Endothelial cell (in vitro differentiated cells): ENCODE data around the gene GATAD1. TPM values are rescaled to one million over a fixed set of nuclear protein-coding genes. Genes with fewer than 3 reads are reported as not detected.

Source experiments
- DNase-seq: peaks from one replicate; pipeline ENCODE4 v3.0.0; 2021; ENCODE audit warnings: low spot score
- H3K27ac Mint-ChIP-seq: one replicate; pipeline ENCODE4 v1.8.0; 2021; ENCODE audit warnings: mixed read lengths, inconsistent platforms; ENCODE audit not compliant: unreplicated experiment
- H3K27me3 Mint-ChIP-seq: one replicate; pipeline ENCODE4 v1.8.0; 2021; ENCODE audit warnings: mild to moderate bottlenecking, moderate library complexity, mixed read lengths, inconsistent platforms; ENCODE audit not compliant: unreplicated experiment
- H3K36me3 Mint-ChIP-seq: one replicate; pipeline ENCODE4 v1.8.0; 2021; ENCODE audit warnings: mild to moderate bottlenecking, low read depth, mixed read lengths, inconsistent platforms; ENCODE audit not compliant: unreplicated experiment
- H3K4me1 Mint-ChIP-seq: one replicate; pipeline ENCODE4 v1.8.0; 2021; ENCODE audit warnings: mild to moderate bottlenecking, mixed read lengths, inconsistent platforms; ENCODE audit not compliant: unreplicated experiment
- H3K4me3 Mint-ChIP-seq: one replicate; pipeline ENCODE4 v1.8.0; 2021; ENCODE audit warnings: mild to moderate bottlenecking, mixed read lengths, inconsistent platforms; ENCODE audit not compliant: unreplicated experiment
- H3K9me3 Mint-ChIP-seq: one replicate; pipeline ENCODE4 v1.8.0; 2021; ENCODE audit warnings: mixed read lengths, inconsistent platforms; ENCODE audit not compliant: unreplicated experiment
- total RNA-seq: library from RNA; stranded (reverse); fragmentation: NEBNext Ultra II Directional; extraction: Animal tissue kit (Norgen Biotek cat#: 25700); gene quantifications from one replicate; pipeline ENCODE4 v1.2.1, GENCODE V29; 2021; ENCODE audit not compliant: unreplicated experiment
- TF ChIP-seq, protein P1 (sequence below): fragments of 200-600 bp; sonication (generic); IDR thresholded peaks from one replicate; pipeline ENCODE4 v1.5.0; 2021; ENCODE audit warnings: antibody characterized with exemption; ENCODE audit not compliant: unreplicated experiment

Gene GATAD1
- total RNA-seq, 1 donor from 2014 or later: 22.7 TPM

GRCh38 chr7:92415225-92415624, 32.1 kb upstream of the GATAD1 start:
- no peak overlapping the region for H3K27ac Mint-ChIP-seq
- TF ChIP-seq, protein P1, sequence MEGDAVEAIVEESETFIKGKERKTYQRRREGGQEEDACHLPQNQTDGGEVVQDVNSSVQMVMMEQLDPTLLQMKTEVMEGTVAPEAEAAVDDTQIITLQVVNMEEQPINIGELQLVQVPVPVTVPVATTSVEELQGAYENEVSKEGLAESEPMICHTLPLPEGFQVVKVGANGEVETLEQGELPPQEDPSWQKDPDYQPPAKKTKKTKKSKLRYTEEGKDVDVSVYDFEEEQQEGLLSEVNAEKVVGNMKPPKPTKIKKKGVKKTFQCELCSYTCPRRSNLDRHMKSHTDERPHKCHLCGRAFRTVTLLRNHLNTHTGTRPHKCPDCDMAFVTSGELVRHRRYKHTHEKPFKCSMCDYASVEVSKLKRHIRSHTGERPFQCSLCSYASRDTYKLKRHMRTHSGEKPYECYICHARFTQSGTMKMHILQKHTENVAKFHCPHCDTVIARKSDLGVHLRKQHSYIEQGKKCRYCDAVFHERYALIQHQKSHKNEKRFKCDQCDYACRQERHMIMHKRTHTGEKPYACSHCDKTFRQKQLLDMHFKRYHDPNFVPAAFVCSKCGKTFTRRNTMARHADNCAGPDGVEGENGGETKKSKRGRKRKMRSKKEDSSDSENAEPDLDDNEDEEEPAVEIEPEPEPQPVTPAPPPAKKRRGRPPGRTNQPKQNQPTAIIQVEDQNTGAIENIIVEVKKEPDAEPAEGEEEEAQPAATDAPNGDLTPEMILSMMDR: no peak
- no peaks in the 10 kb centered on the region for H3K9me3 Mint-ChIP-seq
- no peak overlapping the region for H3K4me3 Mint-ChIP-seq
- H3K27me3 Mint-ChIP-seq: peaks cover 2% of the 10 kb centered on the region
- H3K4me1 Mint-ChIP-seq: no peaks in the 10 kb centered on the region
- DNase-seq: no peak
- no peaks in the 10 kb centered on the region for H3K36me3 Mint-ChIP-seq

DNA sequence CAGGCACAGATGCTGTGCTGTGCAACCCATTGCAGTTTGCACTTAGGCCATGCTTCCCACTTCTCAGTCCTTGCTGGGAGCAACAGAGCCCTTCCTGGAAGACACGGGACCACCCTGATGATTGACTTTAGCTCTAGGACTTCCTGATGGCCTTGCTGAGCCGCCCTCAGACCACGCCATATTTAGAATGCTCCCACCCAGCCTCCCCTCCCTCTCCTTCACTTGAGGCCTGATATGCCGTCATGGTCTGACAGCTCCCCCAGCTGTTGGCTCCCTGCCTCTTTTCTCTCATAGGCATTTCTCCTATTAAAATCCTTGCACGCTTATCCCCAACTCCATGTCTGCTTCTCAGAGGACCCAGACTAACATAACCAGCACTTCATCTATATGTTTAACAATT, 29.4 kb upstream of the GATAD1 start:
- Mint-ChIP-seq H3K4me1 (peaks cover 8% of the 10 kb centered on the region), H3K27ac (no peak overlapping the region), H3K9me3 (no peaks in the 10 kb centered on the region), H3K27me3 (peaks cover 2% of the 10 kb centered on the region), H3K4me3 (no peak overlapping the region), H3K36me3 (no peaks in the 10 kb centered on the region)
- TF ChIP-seq, protein P1: no peak
- no peak for DNase-seq

DNA sequence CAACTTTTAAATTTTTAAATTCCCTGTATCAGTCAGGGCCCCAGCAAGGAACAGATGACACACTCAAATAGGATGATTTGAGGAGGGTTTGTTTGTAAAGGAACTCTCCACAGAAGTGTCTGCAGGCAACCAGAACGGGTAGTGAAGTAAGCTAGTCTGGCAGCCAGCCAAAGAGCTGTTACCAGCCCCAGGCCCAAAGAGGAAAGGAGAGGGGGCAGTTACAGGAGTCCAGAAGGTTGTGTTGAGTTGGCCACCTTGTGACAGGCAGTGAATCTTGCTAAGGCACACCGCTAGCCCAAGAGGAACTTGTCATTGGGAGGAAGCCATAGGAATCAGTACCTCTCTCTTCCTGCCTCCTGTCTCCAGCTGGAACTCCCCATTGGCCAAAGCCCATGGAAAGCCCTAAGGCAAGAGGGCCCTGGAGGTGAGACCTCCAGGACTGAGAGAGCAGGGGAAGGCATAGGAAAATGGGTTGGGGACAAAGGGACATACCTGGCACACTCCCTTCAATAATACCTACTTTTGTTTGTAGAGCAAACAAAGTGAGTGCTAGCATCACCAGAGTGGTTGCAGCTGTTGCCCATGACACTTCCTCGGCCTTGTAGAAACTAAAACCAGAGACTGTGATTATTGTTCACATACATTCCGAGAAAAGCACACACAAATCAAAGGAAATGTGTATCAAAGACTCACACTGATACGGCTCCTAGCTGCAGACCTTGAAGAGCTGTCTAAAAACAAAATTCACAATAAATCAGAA, 25.4 kb upstream of the GATAD1 start:
- Mint-ChIP-seq H3K27ac (no peak overlapping the region), H3K4me1 (peaks cover 18% of the 10 kb centered on the region), H3K9me3 (no peaks in the 10 kb centered on the region), H3K27me3 (peaks cover 6% of the 10 kb centered on the region), H3K4me3 (no peak overlapping the region), H3K36me3 (no peaks in the 10 kb centered on the region)
- DNase-seq: no peak
- TF ChIP-seq, protein P1: no peak

- Mint-ChIP-seq H3K36me3 (no peaks in the 10 kb centered on the region), H3K4me3 (no peak overlapping the region), H3K9me3 (no peaks in the 10 kb centered on the region), H3K4me1 (peaks cover 18% of the 10 kb centered on the region), H3K27ac (no peak overlapping the region), H3K27me3 (peaks cover 6% of the 10 kb centered on the region)
- no peak for DNase-seq
- TF ChIP-seq, protein P1: no peak
Measured at GRCh38 chr7:92422926-92423325, 24.4 kb upstream of the GATAD1 start.

DNA sequence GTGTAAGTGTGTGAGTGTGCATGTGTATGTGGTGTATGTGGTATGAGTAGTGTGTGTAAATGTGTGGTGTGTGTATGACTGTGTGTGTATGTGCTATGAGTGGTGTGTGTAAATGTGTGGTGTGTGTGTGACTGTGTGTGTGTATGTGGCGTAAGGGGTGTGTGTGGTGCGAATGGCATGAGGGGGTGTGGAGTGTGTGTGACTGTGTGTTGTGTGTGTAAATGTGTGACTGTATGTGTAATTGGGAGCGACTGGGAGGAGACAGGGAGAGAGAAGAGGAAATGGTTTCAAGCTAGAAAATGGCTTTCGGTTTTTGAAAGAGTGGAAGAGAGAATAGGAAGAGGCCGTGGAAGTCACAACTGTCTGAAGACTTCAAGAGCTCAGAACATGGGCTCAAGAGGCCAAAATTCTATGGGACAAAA, 23.6 kb upstream of the GATAD1 start:
- peaks cover 18% of the 10 kb centered on the region for H3K4me1 Mint-ChIP-seq
- TF ChIP-seq, protein P1: no peak
- no peak overlapping the region for H3K4me3 Mint-ChIP-seq
- no peak overlapping the region for H3K27ac Mint-ChIP-seq
- H3K9me3 Mint-ChIP-seq: no peaks in the 10 kb centered on the region
- no peak for DNase-seq
- peaks cover 6% of the 10 kb centered on the region for H3K27me3 Mint-ChIP-seq
- H3K36me3 Mint-ChIP-seq: no peaks in the 10 kb centered on the region
